ENCODE measurements around the gene GNAT1. TPM values are rescaled to one million over a fixed set of nuclear protein-coding genes. Genes with fewer than 3 reads are reported as not detected.

Gene GNAT1
- total RNA-seq, 2 experiments from 2014 or later: not detected

- intact Hi-C loops (cut with micrococcal nuclease; ENCODE audit: unreplicated experiment): no loop called here
- H2AFZ ChIP-seq (ENCODE audit: low read length): no peak overlapping the region
- CTCF ChIA-PET (ENCODE audit: unreplicated experiment): no interaction called here
- H3K4me1 ChIP-seq (ENCODE audit: insufficient read depth, low read length, poor library complexity, severe bottlenecking): peaks cover 41% of the 10 kb centered on the region
- no TSS peak for BruUV-seq (replicated peaks)
- H3K9me2 ChIP-seq (ENCODE audit: insufficient read depth, low read length): no peaks in the 10 kb centered on the region
- no peak for TF ChIP-seq EZH2phosphoT487 (IDR thresholded peaks at IDR 0.05; ENCODE audit: borderline replicate concordance, low read depth, low read length)
- TF ChIP-seq CTCF (conservative IDR thresholded peaks at IDR 0.05; ENCODE audit: low read length): no peak
- H3K4me2 ChIP-seq (ENCODE audit: low read length): no peak overlapping the region
- no peak overlapping the region for H3K27ac ChIP-seq (ENCODE audit: low read depth, low read length, poor library complexity, severe bottlenecking)
- H3K9me3 ChIP-seq (ENCODE audit: low read length): no peaks in the 10 kb centered on the region
- H3K4me3 ChIP-seq (ENCODE audit: low read depth, low read length, poor library complexity, severe bottlenecking): no peak overlapping the region
- H3K36me3 ChIP-seq (ENCODE audit: insufficient read depth, low read length): no peaks in the 10 kb centered on the region
- POLR2A ChIA-PET: no interaction called here
- H4K20me1 ChIP-seq (ENCODE audit: insufficient read depth, low read length): no peaks in the 10 kb centered on the region
- H3K79me2 ChIP-seq (ENCODE audit: insufficient read depth, low read depth, low read length): peaks cover 11% of the 10 kb centered on the region
- DNase-seq (ENCODE audit: low spot score): no peak
Measured at GRCh38 chr3:50232303-50232702, 40.9 kb downstream of the GNAT1 start.

- no peak for DNase-seq (ENCODE audit: low spot score)
- Histone ChIP-seq H3K9me2 (ENCODE audit: insufficient read depth, low read length) (no peaks in the 10 kb centered on the region), H3K4me1 (ENCODE audit: insufficient read depth, low read length, poor library complexity, severe bottlenecking) (peaks cover 40% of the 10 kb centered on the region), H3K4me3 (ENCODE audit: low read depth, low read length, poor library complexity, severe bottlenecking) (no peak overlapping the region), H3K27ac (ENCODE audit: low read depth, low read length, poor library complexity, severe bottlenecking) (no peak overlapping the region), H4K20me1 (ENCODE audit: insufficient read depth, low read length) (no peaks in the 10 kb centered on the region), H3K79me2 (ENCODE audit: insufficient read depth, low read depth, low read length) (peaks cover 19% of the 10 kb centered on the region), H3K9me3 (ENCODE audit: low read length) (no peaks in the 10 kb centered on the region), H3K4me2 (ENCODE audit: low read length) (no peak overlapping the region), H3K36me3 (ENCODE audit: insufficient read depth, low read length) (peaks cover 1% of the 10 kb centered on the region; the same call in 1 of the 2 replicates), H2AFZ (ENCODE audit: low read length) (no peak overlapping the region)
- TF ChIP-seq CTCF (conservative IDR thresholded peaks at IDR 0.05; ENCODE audit: low read length) (no peak), EZH2phosphoT487 (IDR thresholded peaks at IDR 0.05; ENCODE audit: borderline replicate concordance, low read depth, low read length) (no peak)
- BruUV-seq (replicated peaks): no TSS peak
- intact Hi-C loops (cut with micrococcal nuclease; ENCODE audit: unreplicated experiment): no loop called here
- ChIA-PET CTCF (ENCODE audit: unreplicated experiment) (interaction anchor here (1.1 kb wide), 1 partner anchor 9 kb away, joined by 3 read pairs; no protein-coding TSS in a partner anchor), POLR2A (interaction anchor here (0.7 to 1.0 kb wide), 2 partner anchors 10 to 51 kb away, joined by 3 to 6 read pairs; no protein-coding TSS in a partner anchor)
Measured at GRCh38 chr3:50233176-50233575, 41.8 kb downstream of the GNAT1 start.

GRCh38 chr3:50235716-50236483, 44.5 kb downstream of the GNAT1 start, which contains the start of gene GNAI2:
Gene GNAI2, plus strand, starts transcription at chr3:50236204. Its CDS starts 132 bp downstream, at chr3:50236336.
- Histone ChIP-seq H3K27ac (ENCODE audit: low read depth, low read length, poor library complexity, severe bottlenecking) (peak within 1 kb of the TSS; percentile 64), H3K36me3 (ENCODE audit: insufficient read depth, low read length) (peaks cover 24% of the 10 kb centered on the region; the same call in 1 of the 2 replicates), H4K20me1 (ENCODE audit: insufficient read depth, low read length) (no peaks in the 10 kb centered on the region), H3K9me2 (ENCODE audit: insufficient read depth, low read length) (no peaks in the 10 kb centered on the region), H3K4me1 (ENCODE audit: insufficient read depth, low read length, poor library complexity, severe bottlenecking) (peaks cover 41% of the 10 kb centered on the region), H3K9me3 (ENCODE audit: low read length) (no peaks in the 10 kb centered on the region), H2AFZ (ENCODE audit: low read length) (peak within 1 kb of the TSS; percentile 58; the same call in 1 of the 2 replicates), H3K4me3 (ENCODE audit: low read depth, low read length, poor library complexity, severe bottlenecking) (peak within 1 kb of the TSS; percentile 80), H3K4me2 (ENCODE audit: low read length) (peak within 1 kb of the TSS; percentile 87), H3K79me2 (ENCODE audit: insufficient read depth, low read depth, low read length) (peaks cover 45% of the 10 kb centered on the region)
- CTCF ChIA-PET (ENCODE audit: unreplicated experiment): interaction anchor here (0.5 to 1.1 kb wide), 3 partner anchors 11 to 130 kb away, joined by 3 to 12 read pairs (median 4); no protein-coding TSS in a partner anchor
- DNase-seq (ENCODE audit: low spot score): peak; percentile 98
- no TSS peak for BruUV-seq (replicated peaks)
- POLR2A ChIA-PET: interaction anchor here (0.6 to 1.8 kb wide), 11 partner anchors 8 to 1428 kb away, joined by 3 to 12 read pairs (median 4); partner anchors contain the start of gene TUSC2
- TF ChIP-seq EZH2phosphoT487 (IDR thresholded peaks at IDR 0.05; ENCODE audit: borderline replicate concordance, low read depth, low read length) (no peak), CTCF (conservative IDR thresholded peaks at IDR 0.05; ENCODE audit: low read length) (no peak)
- intact Hi-C loops (cut with micrococcal nuclease; ENCODE audit: unreplicated experiment): loop anchor here (5.0 kb wide), 2 partner anchors 101 to 331 kb away; partner anchors contain the start of genes C3orf18 and HEMK1

Data from OCI-LY7 (cell line).